Stimulated activated naive CD4-positive, alpha-beta T cell treated with Interleukin-2 at 50 U/mL for 16 hours (primary cell): Measurements from ENCODE around the gene AP2M1.
"Not testable (repeated sequence)": the region's sequence is repeated elsewhere in the genome, so short reads cannot be mapped to it uniquely, and the experiment has no call there.

ENCODE experiments used
- DNase-seq: peaks from one replicate; lab custom pipeline; 2025; lab: John Stamatoyannopoulos, UW

Gene AP2M1

GRCh38 chr3:184174646-184175492 is at the start of gene AP2M1:
AP2M1 (plus strand) TSS chr3:184174855; CDS start chr3:184176994, 2,139 bp downstream.
- DNase-seq: peak; percentile 97

- no peak for DNase-seq
These were observed 48.6 kb upstream of the AP2M1 start for GRCh38 chr3:184126006-184126405.

GRCh38 chr3:184129012-184129411 is 45.6 kb upstream of the AP2M1 start:
- no peak for DNase-seq

- no peak for DNase-seq
These were observed 41.7 kb upstream of the AP2M1 start for GRCh38 chr3:184132945-184133344.

GRCh38 chr3:184133840-184134745 is 40.6 kb upstream of the AP2M1 start:
- DNase-seq: peak; percentile 51

- DNase-seq: no peak
These were observed 39.9 kb upstream of the AP2M1 start for GRCh38 chr3:184134746-184135148.

GRCh38 chr3:184135149-184135910 is 39.3 kb upstream of the AP2M1 start, which contains the start of gene EIF2B5:
EIF2B5 (plus strand) TSS chr3:184135358; CDS start chr3:184135386, 28 bp downstream.
- peak; percentile 87 for DNase-seq

- DNase-seq: no peak
These were observed 38.8 kb upstream of the AP2M1 start for GRCh38 chr3:184135911-184136260.

GRCh38 chr3:184140436-184140835 is 34.2 kb upstream of the AP2M1 start:
- no peak for DNase-seq

GRCh38 chr3:184142199-184142598 is 32.5 kb upstream of the AP2M1 start:
- DNase-seq: no peak

- DNase-seq: no peak
These were observed 31.3 kb upstream of the AP2M1 start for GRCh38 chr3:184143327-184143726.

- no peak for DNase-seq
These were observed 30.1 kb upstream of the AP2M1 start for GRCh38 chr3:184144505-184144904.

- DNase-seq: no peak
These were observed 29.5 kb upstream of the AP2M1 start for GRCh38 chr3:184145111-184145524.

- no peak for DNase-seq
These were observed 28.8 kb upstream of the AP2M1 start for GRCh38 chr3:184145751-184146270.

GRCh38 chr3:184148076-184148475 is 26.6 kb upstream of the AP2M1 start:
- no peak for DNase-seq

GRCh38 chr3:184149123-184149522 is 25.5 kb upstream of the AP2M1 start:
- DNase-seq: no peak

GRCh38 chr3:184149770-184150169 is 24.9 kb upstream of the AP2M1 start:
- DNase-seq: not testable (repeated sequence)

- DNase-seq: peak; percentile 20
These were observed 19.6 kb upstream of the AP2M1 start, which contains the start of gene DVL3 for GRCh38 chr3:184154885-184155643. DVL3 (plus strand) TSS chr3:184155377; CDS start chr3:184155636, 259 bp downstream.

- DNase-seq: peak; percentile 52
These were observed 18.8 kb upstream of the AP2M1 start for GRCh38 chr3:184155644-184156521.

GRCh38 chr3:184156522-184156955 is 18.1 kb upstream of the AP2M1 start:
- no peak for DNase-seq
